Effector CD8-positive, alpha-beta T cell (primary cell): ENCODE data around the gene GASK1B.

ENCODE experiments used
- DNase-seq: peaks from one replicate; lab custom pipeline; 2025; lab: John Stamatoyannopoulos, UW
- total RNA-seq, 4 experiments: gene quantifications; one replicate each; lab custom pipeline; 2026; lab: John Stamatoyannopoulos, UW

The GASK1B gene
- 0 reads per million in 4 experiments for total RNA-seq

GRCh38 chr4:158172261-158173258 is at the start of gene GASK1B:
GASK1B (minus strand) TSS chr4:158173025; CDS start chr4:158171375, 1,650 bp downstream.
- DNase-seq, result no peak

DNA sequence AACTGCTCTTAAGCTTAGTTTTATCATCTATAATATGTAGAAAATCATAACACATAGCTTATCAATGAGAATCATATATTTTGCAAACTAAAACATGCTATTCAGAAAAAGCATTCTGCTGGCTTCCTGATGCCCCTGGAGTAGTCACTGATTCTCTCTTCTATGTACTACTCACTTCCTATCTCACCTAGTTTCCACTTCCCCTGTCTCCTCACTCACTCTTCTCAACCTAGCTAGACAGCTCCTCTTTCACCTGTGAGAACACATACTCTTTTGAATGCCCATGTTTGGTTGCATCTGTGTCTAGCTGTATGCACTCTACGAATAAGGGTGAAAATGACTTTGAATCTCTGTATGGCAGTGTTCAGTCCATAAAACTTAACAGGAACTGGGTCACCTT is 46.8 kb upstream of the GASK1B start:
- no peak for DNase-seq

DNA sequence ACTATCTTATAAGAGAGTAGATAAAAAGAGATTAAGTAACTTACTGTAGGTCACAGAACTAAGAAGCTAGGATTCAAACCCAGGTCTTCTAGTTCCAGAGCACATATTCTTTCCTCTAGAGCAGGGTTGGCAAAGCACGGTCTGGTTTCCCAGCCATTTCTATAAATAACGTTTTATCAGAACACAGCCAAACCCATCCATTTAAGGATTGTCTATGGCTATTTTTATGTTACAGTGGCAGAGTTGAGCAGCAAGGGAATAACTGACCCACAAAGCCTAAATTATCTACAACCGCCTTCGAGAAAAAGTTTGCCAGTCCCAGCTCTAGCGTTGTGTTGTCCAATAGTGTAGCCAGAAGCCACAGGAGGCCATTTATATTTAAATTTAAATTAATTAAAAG is 44.9 kb upstream of the GASK1B start:
- no peak for DNase-seq

DNA sequence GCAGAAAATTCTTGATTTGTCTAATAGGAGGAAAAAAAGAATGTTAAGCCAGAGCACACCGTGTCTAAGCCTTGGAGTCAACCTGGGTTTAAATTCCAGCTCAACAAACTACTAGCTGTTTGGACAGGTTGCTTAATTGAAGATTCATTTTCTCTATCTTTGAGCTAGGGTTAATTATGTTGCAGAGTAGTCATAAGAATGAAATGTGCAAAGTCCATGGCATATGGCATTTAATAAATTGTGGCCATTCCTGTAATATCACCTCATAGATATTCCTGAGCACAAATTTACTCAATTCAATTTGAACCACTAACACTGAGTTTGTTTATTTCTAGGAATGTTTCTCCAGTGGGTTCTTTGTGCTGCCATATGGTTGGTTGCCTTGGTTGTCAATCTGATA is 42.0 kb upstream of the GASK1B start:
- no peak for DNase-seq

DNA sequence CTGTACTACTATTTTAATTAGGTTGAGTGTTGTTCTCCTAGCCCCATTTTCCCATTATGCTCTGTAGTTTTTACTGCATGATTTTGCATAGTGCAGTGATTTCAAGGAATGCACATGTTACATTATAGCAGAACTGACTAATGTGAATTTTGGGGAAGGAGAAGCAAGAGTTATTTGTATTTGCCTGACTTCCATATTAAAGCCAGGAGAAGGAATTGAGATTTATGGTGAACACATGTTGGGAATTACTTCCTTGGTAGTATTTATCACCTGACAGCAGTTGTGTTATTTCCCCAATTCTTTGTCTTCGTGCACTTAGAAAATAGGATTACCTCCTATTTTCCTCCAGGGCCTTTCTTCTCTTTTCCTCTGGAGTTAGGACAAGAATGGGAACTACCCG is 40.6 kb upstream of the GASK1B start:
- no peak for DNase-seq

DNA sequence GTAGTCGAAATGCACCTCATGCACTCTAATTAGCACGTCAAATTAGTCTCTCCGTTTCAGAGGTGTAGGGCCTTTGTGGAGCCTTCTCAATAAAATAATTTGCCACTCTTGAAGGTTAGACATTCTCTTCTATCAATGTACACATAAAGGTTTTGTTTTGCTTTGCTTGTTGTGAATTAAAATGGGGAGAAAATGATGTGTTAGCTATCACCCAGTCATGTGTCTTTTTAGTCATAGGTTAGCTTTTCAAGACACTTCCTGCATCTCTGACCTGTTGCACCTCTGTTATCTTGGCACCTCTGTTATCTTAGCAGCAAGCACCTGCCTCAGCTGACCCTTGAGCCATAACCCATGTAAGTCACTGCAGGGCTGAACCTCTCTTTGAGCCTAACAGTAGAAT is 38.4 kb upstream of the GASK1B start:
- no peak for DNase-seq

- DNase-seq, result no peak
These were observed 37.3 kb upstream of the GASK1B start, which contains the start of gene TMEM144 for GRCh38 chr4:158209825-158210807. TMEM144 (plus strand) TSS chr4:158210486; CDS start chr4:158212668, 2,182 bp downstream.

DNA sequence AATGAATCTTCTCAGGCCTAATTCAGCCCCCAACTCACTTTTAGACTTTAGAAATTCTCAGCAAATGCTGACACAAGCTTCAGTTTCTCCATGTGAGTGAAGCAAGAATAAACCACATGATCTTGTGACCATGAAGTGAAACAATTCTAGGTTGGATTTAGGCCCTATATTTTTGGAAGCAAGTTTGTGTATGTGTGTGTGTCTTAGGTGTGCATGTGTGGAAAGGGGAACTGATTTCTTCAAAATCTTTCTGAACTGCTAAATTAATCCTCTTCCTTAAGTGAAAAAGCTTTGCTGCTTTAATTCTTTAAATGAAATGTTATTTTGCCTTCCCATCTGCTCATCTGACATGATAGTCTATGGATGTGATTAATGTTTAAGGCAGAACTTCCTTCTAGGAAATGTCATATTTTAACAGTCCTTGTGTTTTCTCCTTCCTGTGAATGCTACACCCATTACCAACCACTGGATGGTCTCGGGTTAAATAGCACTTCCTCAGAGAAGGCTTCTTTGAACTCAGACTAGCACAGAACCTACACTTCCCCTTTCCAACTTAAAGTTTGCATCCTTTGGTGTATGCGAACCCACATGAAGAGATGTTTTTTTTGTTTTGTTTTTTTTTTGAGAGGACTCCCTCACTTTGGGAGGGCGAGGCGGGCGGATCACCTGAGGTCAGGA is 36.3 kb upstream of the GASK1B start:
- no peak for DNase-seq

GRCh38 chr4:158203929-158204328 is 31.1 kb upstream of the GASK1B start:
- no peak for DNase-seq

DNA sequence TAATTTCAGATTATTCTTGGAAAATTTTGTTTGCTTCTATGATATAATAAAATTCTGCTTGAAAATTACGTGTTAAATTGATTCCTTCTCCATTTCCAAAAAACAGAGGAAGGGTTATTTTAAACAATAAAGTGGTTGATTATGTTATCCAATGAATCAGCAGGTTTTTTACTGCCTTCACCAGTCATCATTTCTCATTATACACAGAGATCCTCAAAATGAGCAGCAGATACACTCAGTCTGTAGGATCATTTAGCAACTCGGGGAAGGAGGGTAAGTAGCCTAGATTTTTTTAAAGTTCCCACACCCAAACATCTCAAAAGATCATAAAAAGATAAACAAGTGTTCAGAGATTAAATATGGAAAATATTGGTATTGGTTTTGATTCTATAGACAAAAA is 30.6 kb upstream of the GASK1B start:
- DNase-seq, result no peak

GRCh38 chr4:158202481-158202880 is 29.7 kb upstream of the GASK1B start:
- DNase-seq, result no peak

DNA sequence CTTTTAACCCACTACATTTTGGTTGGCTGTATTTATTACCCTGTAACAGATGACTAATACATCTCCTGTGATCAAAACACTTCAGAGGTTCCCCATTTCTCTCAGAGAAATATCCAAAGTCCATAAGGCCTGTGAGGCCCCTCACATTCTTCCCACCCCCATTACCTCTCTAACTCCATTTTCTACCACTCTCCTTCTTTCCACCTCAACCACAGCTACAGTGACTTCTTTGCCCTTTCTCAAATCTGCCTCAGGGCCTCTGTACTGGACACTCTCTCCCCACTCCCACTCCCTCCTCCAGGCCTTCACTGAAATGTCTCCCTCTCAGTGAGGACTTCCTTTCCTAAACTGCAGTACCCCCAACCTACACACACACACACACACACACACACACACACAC is 29.1 kb upstream of the GASK1B start:
- DNase-seq, result no peak

DNA sequence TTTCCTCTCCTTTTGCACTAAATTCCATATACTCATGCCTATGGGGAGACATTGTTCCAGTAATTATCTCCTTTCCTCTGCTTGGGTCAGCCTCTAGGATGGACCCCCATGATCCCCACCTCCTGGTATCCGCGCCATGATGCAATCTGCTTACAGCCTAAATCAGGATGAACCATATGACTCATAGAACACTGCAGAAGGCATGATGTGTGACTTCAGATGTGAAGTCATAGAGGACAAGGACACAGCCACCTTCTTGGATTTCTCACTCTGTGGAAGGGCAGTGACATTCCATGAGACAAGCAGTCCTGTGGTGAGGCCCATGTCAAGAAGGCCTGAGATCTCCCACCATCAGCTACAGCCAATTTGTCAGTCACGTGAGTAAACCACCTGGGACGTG is 28.5 kb upstream of the GASK1B start:
- no peak for DNase-seq

- no peak for DNase-seq
These were observed 27.4 kb upstream of the GASK1B start for GRCh38 chr4:158200214-158200613.

DNA sequence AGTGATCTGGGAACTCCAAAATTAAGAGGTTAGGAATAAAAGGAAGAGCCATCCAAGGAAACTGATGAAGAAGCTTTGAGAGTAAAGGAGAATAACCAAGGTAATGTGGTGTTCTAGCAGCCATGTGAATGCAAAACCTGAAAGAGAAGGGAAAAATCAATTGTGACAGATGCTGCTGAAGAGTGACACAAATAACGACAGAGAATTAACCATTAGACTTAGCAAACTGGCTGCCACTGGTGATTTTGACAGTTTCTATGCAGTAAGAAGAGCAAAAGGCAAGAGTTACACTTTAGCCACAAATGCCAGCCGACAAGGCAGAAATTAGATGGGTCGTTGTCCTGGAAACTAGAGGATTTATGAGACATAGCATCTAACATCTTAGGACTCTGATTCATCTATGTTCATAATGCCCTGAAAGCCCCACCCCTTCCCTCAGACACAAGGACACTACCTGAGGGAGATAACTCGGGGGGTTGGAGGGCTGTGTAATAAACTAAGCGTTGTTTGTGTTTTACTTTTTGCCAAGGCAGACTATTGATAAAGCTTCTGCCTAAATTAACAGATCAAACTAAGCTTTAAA is 24.5 kb upstream of the GASK1B start:
- no peak for DNase-seq

DNA sequence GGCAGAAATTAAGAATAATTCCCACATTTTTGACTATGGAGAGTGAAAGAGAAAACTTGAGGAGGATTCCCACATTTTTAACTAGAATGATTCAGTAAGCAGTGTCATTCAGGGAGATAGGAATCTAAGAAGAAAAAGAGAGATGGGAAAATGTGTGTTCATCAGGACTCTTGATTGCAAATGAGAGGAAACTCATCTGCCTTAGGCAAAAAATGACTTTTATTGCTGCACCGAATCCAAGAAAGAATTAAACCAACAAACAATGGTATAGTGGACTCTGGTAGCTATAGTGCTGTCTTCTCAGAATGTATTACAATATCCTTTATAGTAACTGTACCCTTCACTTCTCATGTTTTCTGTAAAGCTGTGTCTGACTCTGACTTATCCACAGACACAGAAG is 22.5 kb upstream of the GASK1B start:
- DNase-seq, result no peak

DNA sequence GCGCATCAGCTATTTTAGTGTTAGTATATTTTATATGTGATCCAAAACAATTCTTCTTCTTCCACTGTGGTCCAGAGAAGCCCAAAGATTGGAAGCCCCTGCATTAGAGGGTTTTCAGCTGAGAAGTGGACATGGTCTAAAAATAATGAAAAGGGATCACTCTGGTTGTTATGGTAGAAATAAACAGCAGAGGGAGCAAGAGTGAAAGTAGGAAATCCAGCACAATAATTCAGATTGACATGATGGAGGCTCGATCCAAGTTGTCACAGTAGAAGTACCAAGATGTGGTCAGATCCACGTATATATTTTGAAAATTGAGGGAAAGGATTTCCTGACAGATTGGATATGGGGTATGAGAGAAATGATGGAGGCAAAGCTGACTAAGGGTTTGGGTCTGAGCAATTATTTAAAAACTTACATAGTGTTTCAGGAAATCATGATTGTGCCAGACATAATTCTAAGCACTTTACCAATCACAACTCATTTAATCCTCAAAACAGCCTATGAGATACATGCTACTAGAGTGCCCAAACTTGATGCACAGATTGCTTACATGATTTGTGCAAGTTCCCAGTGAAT is 20.4 kb upstream of the GASK1B start:
- no peak for DNase-seq

GRCh38 chr4:158192439-158193158 is 19.8 kb upstream of the GASK1B start:
- DNase-seq, result no peak

- DNase-seq, result no peak
These were observed 17.9 kb upstream of the GASK1B start for GRCh38 chr4:158190718-158191117.

DNA sequence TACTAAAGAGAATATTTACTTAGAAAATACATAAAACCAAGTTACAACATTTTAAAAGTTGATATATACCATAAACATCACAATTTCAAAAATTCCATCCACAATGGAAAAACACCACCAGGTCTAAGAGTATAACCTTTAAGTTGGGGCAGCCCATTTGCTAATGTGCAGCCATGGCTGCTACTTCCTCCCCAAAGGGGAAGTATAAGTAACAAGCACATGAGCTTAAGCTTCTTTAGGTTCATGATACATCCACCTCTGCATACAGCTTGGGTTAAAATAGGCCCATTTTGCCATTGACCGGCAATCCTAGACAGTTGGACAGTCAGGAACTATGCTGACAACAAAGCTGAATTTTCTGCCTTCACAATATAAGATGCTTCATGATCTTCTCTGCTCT is 16.6 kb upstream of the GASK1B start:
- no peak for DNase-seq
